ENCODE results near the gene NUMBL.

The NUMBL gene

DNA sequence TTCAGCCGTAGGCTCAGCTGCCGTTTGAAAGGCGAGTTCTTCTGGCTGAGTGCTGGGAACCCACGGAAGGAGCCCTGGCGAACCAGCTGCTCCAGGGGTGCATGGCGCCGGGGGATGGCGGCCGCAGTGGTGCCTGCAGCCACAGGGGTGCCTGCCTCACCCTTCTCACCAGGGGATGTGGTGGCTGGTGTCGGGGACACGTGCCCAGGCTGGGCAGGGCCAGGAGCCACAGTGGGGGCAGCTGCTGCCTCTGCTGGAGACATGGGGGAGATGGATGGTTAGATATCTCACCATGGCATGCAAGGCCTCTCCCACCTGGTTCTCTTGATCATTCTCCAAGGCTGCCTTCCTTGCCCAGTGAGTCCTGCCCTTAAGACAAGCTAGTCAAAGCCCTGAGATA lies 17.1 kb downstream of the NUMBL start:
- DNase-seq (ENCODE audit: low read depth) = no peak
- TF ChIP-seq, protein P1, sequence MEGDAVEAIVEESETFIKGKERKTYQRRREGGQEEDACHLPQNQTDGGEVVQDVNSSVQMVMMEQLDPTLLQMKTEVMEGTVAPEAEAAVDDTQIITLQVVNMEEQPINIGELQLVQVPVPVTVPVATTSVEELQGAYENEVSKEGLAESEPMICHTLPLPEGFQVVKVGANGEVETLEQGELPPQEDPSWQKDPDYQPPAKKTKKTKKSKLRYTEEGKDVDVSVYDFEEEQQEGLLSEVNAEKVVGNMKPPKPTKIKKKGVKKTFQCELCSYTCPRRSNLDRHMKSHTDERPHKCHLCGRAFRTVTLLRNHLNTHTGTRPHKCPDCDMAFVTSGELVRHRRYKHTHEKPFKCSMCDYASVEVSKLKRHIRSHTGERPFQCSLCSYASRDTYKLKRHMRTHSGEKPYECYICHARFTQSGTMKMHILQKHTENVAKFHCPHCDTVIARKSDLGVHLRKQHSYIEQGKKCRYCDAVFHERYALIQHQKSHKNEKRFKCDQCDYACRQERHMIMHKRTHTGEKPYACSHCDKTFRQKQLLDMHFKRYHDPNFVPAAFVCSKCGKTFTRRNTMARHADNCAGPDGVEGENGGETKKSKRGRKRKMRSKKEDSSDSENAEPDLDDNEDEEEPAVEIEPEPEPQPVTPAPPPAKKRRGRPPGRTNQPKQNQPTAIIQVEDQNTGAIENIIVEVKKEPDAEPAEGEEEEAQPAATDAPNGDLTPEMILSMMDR (IDR thresholded peaks at IDR 0.05; ENCODE audit: insufficient read depth, low read depth, low read length, missing control alignments) = no peak
- H3K4me3 ChIP-seq (ENCODE audit: low read depth, low read length) = no peak overlapping the region

DNA sequence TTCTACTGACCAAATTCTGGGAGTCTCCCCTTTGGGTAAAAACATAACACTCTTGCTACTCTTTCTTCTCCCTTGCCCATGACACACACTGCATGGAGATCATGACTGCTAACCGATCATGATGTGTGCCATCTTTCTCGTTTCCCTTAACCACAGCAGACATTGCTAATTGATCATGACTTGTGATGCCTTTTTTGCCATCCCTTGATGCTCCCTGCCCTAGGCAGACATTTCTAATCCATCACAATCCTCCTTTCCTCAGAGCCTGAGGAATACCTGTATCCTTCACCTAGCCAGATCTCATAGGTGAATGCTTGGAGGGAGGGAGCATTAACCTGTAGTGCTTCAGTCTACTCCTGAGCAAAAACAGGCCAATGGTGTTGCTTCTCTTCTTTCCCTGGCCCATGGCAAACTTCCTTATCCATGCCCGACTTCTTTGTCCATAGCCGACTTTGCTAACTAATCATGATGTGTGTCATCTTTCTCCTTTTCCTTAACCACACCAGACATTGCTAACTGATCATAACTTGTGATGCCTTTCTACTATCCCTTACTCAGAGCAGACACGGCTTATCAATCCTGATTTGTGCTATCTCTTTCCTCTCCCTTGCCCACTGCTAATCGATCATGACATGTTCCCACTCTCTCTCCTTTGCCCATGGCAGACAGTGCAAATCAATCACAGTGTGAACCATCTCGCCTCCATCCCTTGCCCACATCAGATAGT lies 17.7 kb downstream of the NUMBL start:
- H3K4me3 ChIP-seq (ENCODE audit: low read depth, low read length) = no peak overlapping the region
- TF ChIP-seq, protein P1 (IDR thresholded peaks at IDR 0.05; ENCODE audit: insufficient read depth, low read depth, low read length, missing control alignments) = no peak
- no peak for DNase-seq (ENCODE audit: low read depth)

DNA sequence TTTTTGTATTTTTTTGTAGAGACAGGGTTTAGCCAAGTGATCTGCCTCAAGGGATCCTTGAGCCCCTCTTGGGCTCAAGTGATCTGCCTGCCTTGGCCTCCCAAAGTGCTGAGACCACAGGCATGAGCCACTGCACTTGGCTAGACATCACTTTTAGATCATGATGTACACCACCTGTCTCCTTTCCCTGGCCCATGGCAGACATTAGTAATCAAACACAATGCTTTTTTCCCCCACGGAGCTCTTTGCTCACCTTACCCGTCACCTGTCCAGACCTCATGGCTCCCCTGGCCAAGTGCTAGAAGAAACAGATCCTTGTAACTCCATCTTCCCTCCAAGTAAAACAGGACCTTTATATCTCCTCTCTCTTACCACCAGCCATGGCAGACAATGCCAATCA lies 18.4 kb downstream of the NUMBL start:
- no peak for DNase-seq (ENCODE audit: low read depth)
- TF ChIP-seq, protein P1 (IDR thresholded peaks at IDR 0.05; ENCODE audit: insufficient read depth, low read depth, low read length, missing control alignments) = no peak
- H3K4me3 ChIP-seq (ENCODE audit: low read depth, low read length) = no peak overlapping the region

DNA sequence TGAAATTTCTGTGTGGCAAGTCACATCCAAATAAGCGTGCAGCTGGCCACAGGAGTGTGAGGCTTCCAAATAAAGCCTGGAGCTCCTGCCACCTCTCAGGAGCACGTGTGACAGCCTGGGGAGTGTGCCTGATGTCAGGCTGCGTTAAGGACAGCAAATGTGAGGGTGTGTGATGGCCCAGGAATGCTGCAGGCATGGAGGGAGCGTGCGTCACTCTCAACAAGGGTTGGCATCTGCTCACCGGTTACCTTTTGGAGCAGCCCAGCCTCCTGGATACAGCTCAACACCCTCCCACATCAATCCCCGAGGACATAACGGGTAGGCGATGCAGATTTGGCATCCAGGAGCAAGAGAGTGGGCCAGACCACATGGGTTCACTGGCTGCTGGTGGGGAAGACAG lies 19.0 kb downstream of the NUMBL start:
- TF ChIP-seq, protein P1 (IDR thresholded peaks at IDR 0.05; ENCODE audit: insufficient read depth, low read depth, low read length, missing control alignments) = no peak
- no peak for DNase-seq (ENCODE audit: low read depth)
- H3K4me3 ChIP-seq (ENCODE audit: low read depth, low read length) = no peak overlapping the region

DNA sequence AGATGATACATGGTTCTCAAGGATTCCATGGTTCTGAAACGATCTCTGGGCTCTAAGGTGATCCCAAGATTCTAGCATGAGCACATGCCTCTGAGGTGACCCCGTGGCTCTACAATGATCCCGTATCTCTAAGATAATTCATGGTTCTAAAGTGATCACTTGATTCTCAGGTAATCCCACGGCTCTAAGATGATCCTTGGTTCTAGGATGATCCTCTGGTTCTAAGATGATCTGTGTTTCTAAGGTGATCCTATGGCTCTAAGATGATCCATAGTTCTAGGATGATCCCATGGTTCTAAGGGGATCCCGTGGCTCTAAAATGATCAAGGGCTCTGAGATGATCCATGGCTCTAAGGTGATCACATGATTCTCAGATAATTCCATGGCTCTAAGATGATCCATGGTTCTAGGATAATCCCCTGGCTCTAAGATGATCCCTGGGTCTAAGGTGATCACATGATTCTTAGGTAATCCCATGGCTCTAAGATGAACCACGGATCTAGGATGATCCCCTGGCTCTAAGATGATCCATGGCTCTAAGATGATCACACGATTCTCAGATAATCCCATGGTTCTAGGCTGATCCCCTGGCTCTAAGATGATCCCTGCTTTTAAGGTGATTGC lies 21.3 kb downstream of the NUMBL start:
- DNase-seq (ENCODE audit: low read depth) = no peak
- TF ChIP-seq, protein P1 (IDR thresholded peaks at IDR 0.05; ENCODE audit: insufficient read depth, low read depth, low read length, missing control alignments) = no peak

DNA sequence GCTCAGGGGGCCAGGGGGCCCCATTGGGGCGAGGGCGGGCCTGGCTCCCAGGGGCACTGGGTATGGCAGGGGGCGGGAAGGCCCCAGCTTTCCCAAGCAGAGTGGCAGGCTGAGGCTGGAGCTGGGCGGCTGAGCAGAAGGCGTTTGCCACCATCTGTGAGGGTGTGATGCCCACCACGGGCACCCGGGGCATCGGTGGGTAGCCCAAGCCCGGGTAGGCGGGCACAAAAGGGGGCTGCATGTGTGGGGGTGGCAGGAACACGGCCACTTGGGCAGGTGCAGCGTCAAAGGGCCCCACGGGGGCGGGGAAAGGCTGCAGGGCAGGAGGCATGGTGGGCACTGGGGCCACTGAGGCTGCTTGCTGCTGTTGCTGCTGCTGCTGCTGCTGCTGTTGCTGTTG lies 22.8 kb downstream of the NUMBL start:
- H3K4me3 ChIP-seq (ENCODE audit: low read depth, low read length) = no peak overlapping the region
- no peak for DNase-seq (ENCODE audit: low read depth)
- TF ChIP-seq, protein P1 (IDR thresholded peaks at IDR 0.05; ENCODE audit: insufficient read depth, low read depth, low read length, missing control alignments) = no peak

More for the DNA sequence above, 21.3 kb downstream of the NUMBL start:
- no peak overlapping the region for H3K4me3 ChIP-seq (ENCODE audit: low read depth, low read length)

Measured in GM12865 (cell line).